Measurements from ENCODE around the gene PPP3CB. TPM values are rescaled to one million over a fixed set of nuclear protein-coding genes. Genes with fewer than 3 reads are reported as not detected.

The PPP3CB gene
- total RNA-seq, 6 experiments from 2014 or later: 49.7 to 66.4 (median 59.8) TPM

- Mint-ChIP-seq H3K27ac (no peak overlapping the region), H3K36me3 (ENCODE audit: low read depth) (peaks cover 6% of the 10 kb centered on the region), H3K9me3 (no peaks in the 10 kb centered on the region), H3K4me1 (ENCODE audit: low read depth) (peaks cover 14% of the 10 kb centered on the region), H3K4me3 (no peak overlapping the region), H3K27me3 (ENCODE audit: insufficient read depth) (no peaks in the 10 kb centered on the region)
- no peak for DNase-seq
- TF ChIP-seq CTCF (IDR thresholded peaks at IDR 0.05): no peak
Measured at GRCh38 chr10:73509695-73510094, 13.9 kb upstream of the PPP3CB start.

- H3K36me3 Mint-ChIP-seq (ENCODE audit: low read depth): peaks cover 13% of the 10 kb centered on the region
Measured at GRCh38 chr10:73506491-73506890, 10.7 kb upstream of the PPP3CB start.

GRCh38 chr10:73506074-73506473 is 10.2 kb upstream of the PPP3CB start:
- no peak overlapping the region for H3K4me3 Mint-ChIP-seq

More at GRCh38 chr10:73506491-73506890, 10.7 kb upstream of the PPP3CB start:
- Mint-ChIP-seq H3K9me3 (no peaks in the 10 kb centered on the region), H3K27me3 (ENCODE audit: insufficient read depth) (no peaks in the 10 kb centered on the region), H3K4me1 (ENCODE audit: low read depth) (peaks cover 28% of the 10 kb centered on the region), H3K4me3 (no peak overlapping the region), H3K27ac (no peak overlapping the region; the same call in 1 of the 2 replicates)
- TF ChIP-seq CTCF (IDR thresholded peaks at IDR 0.05): no peak
- no peak for DNase-seq

GRCh38 chr10:73503037-73503436 is 7.2 kb upstream of the PPP3CB start:
- H3K4me1 Mint-ChIP-seq (ENCODE audit: low read depth): peaks cover 40% of the 10 kb centered on the region
- no peaks in the 10 kb centered on the region for H3K27me3 Mint-ChIP-seq (ENCODE audit: insufficient read depth)
- H3K4me3 Mint-ChIP-seq: no peak overlapping the region
- no peaks in the 10 kb centered on the region for H3K9me3 Mint-ChIP-seq
- no peak for TF ChIP-seq CTCF (IDR thresholded peaks at IDR 0.05)
- DNase-seq: no peak
- H3K36me3 Mint-ChIP-seq (ENCODE audit: low read depth): peaks cover 25% of the 10 kb centered on the region
- no peak overlapping the region for H3K27ac Mint-ChIP-seq

More at GRCh38 chr10:73506074-73506473, 10.2 kb upstream of the PPP3CB start:
- peaks cover 13% of the 10 kb centered on the region for H3K36me3 Mint-ChIP-seq (ENCODE audit: low read depth)
- DNase-seq: no peak
- no peak for TF ChIP-seq CTCF (IDR thresholded peaks at IDR 0.05)
- no peak overlapping the region; the same call in 1 of the 2 replicates for H3K27ac Mint-ChIP-seq
- peaks cover 33% of the 10 kb centered on the region for H3K4me1 Mint-ChIP-seq (ENCODE audit: low read depth)
- no peaks in the 10 kb centered on the region for H3K27me3 Mint-ChIP-seq (ENCODE audit: insufficient read depth)
- H3K9me3 Mint-ChIP-seq: no peaks in the 10 kb centered on the region

- Mint-ChIP-seq H3K27me3 (ENCODE audit: insufficient read depth) (no peaks in the 10 kb centered on the region; the same call in 1 of the 2 replicates), H3K4me1 (ENCODE audit: low read depth) (peaks cover 44% of the 10 kb centered on the region), H3K27ac (peak overlapping the region; percentile 75), H3K9me3 (no peaks in the 10 kb centered on the region), H3K4me3 (peak overlapping the region; percentile 33), H3K36me3 (ENCODE audit: low read depth) (peaks cover 25% of the 10 kb centered on the region)
- no peak for DNase-seq
- no peak for TF ChIP-seq CTCF (IDR thresholded peaks at IDR 0.05)
Measured at GRCh38 chr10:73501651-73502050, 5.8 kb upstream of the PPP3CB start.
